ENCODE data around the gene DIS3L2.

Gene DIS3L2

GRCh38 chr2:232273903-232274643, 312.6 kb downstream of the DIS3L2 start:
- no peaks in the 10 kb centered on the region for H3K36me3 ChIP-seq (ENCODE audit: control insufficient read depth, insufficient read depth, low read length)
- no peak for DNase-seq (ENCODE audit: extremely low read depth, insufficient read length)
- TF ChIP-seq CTCF (IDR thresholded peaks at IDR 0.05; ENCODE audit: insufficient read depth, low read length, poor library complexity, severe bottlenecking), result no peak
- H3K4me3 ChIP-seq (replicated peaks; ENCODE audit: low read depth, low read length), result no peak overlapping the region
- H3K27me3 ChIP-seq (replicated peaks; ENCODE audit: control insufficient read depth, insufficient read depth, low read length), result no peaks in the 10 kb centered on the region

GRCh38 chr2:232275670-232276069, 314.2 kb downstream of the DIS3L2 start:
- no peak for TF ChIP-seq CTCF (IDR thresholded peaks at IDR 0.05; ENCODE audit: insufficient read depth, low read length, poor library complexity, severe bottlenecking)
- H3K4me3 ChIP-seq (replicated peaks; ENCODE audit: low read depth, low read length), result no peak overlapping the region

GRCh38 chr2:232276084-232276732, 314.7 kb downstream of the DIS3L2 start:
- no peak for DNase-seq (ENCODE audit: extremely low read depth, insufficient read length)
- Histone ChIP-seq H3K4me3 (replicated peaks; ENCODE audit: low read depth, low read length) (no peak overlapping the region), H3K27me3 (replicated peaks; ENCODE audit: control insufficient read depth, insufficient read depth, low read length) (no peaks in the 10 kb centered on the region), H3K36me3 (ENCODE audit: control insufficient read depth, insufficient read depth, low read length) (no peaks in the 10 kb centered on the region; the same call in 1 of the 2 replicates)
- no peak for TF ChIP-seq CTCF (IDR thresholded peaks at IDR 0.05; ENCODE audit: insufficient read depth, low read length, poor library complexity, severe bottlenecking)

More at GRCh38 chr2:232275670-232276069, 314.2 kb downstream of the DIS3L2 start:
- Histone ChIP-seq H3K27me3 (replicated peaks; ENCODE audit: control insufficient read depth, insufficient read depth, low read length) (no peaks in the 10 kb centered on the region), H3K36me3 (ENCODE audit: control insufficient read depth, insufficient read depth, low read length) (no peaks in the 10 kb centered on the region; the same call in 1 of the 2 replicates)
- no peak for DNase-seq (ENCODE audit: extremely low read depth, insufficient read length)

GRCh38 chr2:232276733-232277313, 315.3 kb downstream of the DIS3L2 start:
- TF ChIP-seq CTCF (IDR thresholded peaks at IDR 0.05; ENCODE audit: insufficient read depth, low read length, poor library complexity, severe bottlenecking), result no peak
- Histone ChIP-seq H3K36me3 (ENCODE audit: control insufficient read depth, insufficient read depth, low read length) (no peaks in the 10 kb centered on the region; the same call in 1 of the 2 replicates), H3K27me3 (replicated peaks; ENCODE audit: control insufficient read depth, insufficient read depth, low read length) (no peaks in the 10 kb centered on the region), H3K4me3 (replicated peaks; ENCODE audit: low read depth, low read length) (no peak overlapping the region)
- DNase-seq (ENCODE audit: extremely low read depth, insufficient read length), result no peak

- no peaks in the 10 kb centered on the region for H3K27me3 ChIP-seq (replicated peaks; ENCODE audit: control insufficient read depth, insufficient read depth, low read length)
- H3K4me3 ChIP-seq (replicated peaks; ENCODE audit: low read depth, low read length), result no peak overlapping the region
- TF ChIP-seq CTCF (IDR thresholded peaks at IDR 0.05; ENCODE audit: insufficient read depth, low read length, poor library complexity, severe bottlenecking), result no peak
- no peak for DNase-seq (ENCODE audit: extremely low read depth, insufficient read length)
- H3K36me3 ChIP-seq (ENCODE audit: control insufficient read depth, insufficient read depth, low read length), result no peaks in the 10 kb centered on the region; the same call in 1 of the 2 replicates
Measured at GRCh38 chr2:232278534-232278933, 317.0 kb downstream of the DIS3L2 start.

Data from GM06990 (cell line).